GM08714 (cell line): ENCODE data around the gene IRF4.

Experiments used
- H3K4me3 ChIP-seq: fragments of 200-500 bp; sonication (Bioruptor generic); 2 replicates; pipeline ENCODE4 v1.5.1; 2014; ENCODE audit warnings: mild to moderate bottlenecking, low read length, inconsistent platforms
- ZNF274 ChIP-seq: IDR thresholded peaks from 2 replicates; pipeline ENCODE4 v1.6.1; 2012; ENCODE audit warnings: mild to moderate bottlenecking, low read depth, low read length

Gene IRF4

DNA sequence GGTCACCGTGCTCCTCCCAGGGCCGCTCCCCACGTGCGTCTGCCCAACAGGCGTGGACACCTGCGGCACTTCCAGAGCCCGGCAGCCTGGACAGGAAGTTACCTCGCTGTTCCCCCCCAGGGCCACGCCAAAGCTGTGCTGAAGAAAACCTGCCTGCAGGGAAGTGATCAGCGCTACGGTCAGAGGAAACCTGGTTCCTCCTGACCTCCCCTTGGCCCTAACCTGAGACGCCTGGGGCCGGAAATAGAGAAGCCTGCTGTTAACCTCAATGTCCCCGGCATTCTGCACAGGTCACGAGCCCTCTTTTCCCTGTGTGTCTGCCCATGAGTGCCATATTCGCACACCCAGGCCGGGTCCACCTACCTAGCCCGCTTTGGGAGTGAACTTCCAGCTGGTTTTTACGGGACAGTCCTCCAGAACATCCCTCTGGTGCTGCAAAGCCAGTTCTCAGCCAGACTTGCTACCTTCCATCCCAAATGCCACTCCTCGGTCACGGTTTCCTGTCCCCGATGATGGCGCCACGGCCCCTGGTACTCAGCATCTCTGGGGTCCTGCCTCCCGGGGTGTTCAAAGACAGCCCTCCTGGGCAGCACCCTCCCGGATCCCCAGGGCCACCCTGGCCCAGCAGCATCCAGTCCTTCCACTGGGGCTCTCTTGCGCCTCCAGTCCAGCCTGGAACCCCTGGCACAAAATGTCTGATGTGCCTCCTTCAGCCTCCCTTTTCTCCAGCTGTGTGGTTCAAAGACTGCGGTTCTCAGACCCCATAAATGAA lies 12.0 kb upstream of the IRF4 start:
- TF ChIP-seq ZNF274, result no peak
- no peak overlapping the region for H3K4me3 ChIP-seq

DNA sequence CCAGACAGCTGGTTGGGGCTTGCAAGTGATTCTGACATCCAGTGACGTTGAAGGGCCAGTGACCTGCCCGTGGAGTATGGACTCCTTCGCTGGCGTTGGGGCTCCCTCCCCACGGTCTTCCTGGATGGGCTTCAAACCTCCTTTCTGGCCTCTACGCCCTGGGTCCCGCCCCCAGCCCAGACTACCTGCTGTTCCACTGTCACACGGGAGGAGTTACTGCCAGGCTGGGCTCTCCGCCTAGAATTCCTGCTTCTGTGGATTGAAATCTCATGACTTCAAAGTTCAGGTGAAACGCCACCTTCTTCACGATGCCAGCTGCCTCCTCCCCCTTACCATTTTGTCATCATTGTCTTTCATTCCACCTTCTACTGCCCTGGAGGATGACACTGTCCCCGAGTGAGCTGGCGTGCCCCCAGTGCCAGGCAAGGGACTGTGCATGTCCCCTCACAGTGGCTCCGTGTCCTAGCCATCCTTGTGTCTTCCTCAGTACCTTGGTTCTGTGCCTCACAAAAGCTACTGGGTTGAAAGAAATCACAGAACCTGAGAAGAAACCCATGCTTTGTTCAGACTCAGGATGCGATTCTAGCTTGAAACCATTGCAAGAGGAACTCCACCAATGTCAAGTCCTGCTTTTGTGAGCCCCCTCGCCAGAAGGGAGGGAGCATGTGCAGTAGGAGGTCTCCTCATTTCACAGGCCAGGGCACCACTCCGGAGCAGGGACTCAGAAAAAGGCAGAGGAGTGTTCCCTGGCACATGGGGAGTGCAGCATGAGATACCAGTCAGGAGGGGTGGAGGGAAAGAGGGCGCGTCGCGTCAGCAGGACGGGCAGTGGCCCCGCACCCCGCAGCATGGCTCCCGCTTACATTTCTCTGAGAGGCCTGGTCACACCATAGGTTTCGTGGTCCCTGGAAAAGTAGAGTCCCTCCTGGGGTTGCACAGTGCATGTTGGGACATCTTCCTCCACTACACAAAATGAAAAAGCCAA lies 11.0 kb upstream of the IRF4 start:
- H3K4me3 ChIP-seq, result no peak overlapping the region
- TF ChIP-seq ZNF274, result no peak

DNA sequence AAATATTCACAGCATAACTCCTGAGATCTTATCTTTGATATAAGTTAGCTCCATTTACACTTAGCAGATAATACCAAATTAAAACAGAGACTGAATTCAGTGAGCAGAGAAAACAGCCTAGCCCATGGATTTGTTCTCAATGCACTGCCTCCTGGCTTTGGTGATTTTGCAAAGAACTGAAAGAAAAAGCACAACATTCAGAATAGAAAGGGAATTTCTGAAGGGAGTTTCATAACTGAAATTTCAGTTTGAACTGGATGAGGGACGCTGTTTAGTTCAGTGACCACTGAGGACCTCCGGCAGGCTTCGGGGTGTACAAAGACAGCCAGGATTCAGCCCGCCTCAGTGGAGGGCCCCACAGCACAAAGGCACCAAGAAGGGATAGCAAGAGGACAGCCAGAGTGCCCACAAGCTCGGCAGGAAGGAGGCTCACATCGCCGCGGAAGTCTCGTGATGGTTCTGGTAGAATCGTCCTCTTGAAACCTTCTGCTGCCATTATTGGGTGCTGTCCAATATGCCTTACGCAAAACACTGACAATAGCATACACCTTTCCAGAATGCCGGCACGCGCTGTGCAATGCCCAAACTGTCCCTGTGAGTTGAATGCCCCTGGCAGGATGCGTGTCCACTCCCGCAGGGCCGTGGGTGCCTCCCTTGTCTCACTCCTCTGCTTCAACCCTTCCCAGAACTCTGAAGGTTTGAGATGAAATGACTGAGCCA lies 9.7 kb upstream of the IRF4 start:
- H3K4me3 ChIP-seq, result no peak overlapping the region
- no peak for TF ChIP-seq ZNF274

DNA sequence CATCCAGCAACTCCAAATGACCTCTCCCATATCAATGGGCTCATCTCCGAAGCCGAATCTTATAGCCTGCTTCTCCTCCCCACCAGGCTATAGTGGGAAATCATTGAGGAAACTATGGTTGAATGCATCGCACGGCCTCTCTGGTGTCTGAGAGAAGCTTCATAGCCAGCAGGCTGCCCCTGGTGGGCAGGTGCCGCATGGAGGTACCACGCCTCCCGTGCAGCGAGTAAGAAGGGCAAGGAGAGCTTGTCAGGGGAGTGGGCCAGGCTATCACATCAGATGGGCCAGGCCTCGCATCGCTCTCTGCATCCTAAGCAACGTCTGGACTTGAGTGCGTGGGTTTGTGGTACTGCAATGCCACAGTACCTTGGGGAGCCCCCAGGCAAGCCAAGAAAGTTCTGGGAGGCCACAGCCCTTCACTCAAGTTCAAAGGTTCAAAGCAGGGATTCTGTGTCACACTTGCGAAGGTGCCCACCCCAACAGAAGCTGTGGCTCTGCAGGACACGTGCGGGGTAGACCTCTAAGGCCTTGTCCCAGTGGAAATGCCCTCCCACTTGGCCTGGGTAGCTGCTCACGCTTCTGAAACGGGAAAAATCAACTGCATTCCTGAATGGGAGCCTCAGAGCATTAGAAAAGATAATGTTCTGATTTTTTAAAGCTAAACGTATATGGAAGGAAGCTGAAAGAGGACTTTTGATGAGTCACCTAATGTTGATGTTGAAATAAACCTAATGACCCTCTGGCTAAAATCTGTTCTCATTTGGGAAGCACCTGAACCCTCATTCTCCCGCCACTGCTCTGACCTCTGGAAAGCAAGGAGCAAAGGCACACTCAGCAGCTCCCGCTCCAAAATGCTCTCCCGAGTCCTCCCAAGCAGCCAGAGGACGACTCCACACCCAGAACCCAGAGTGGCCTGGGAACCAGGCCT lies 8.4 kb upstream of the IRF4 start:
- no peak overlapping the region for H3K4me3 ChIP-seq
- no peak for TF ChIP-seq ZNF274

DNA sequence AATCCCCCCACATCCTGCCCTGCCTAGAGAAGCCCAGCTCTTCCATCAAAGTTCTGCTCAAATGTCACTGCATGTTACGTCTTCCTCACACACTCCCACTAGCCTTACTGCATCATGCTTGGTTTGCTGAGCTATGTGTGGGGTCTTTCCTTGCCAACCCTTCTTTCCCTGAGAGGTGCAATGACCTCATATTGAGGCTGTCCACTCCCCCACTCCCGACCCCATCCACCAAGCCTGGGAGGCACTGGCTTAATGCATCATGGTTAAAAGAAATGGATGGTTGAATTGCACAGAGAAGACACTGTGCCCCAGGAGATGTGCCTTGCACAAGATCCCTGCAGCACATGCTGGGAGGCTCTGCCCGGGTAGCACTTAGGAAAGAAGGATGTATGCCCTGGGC lies 7.7 kb upstream of the IRF4 start:
- no peak for TF ChIP-seq ZNF274
- H3K4me3 ChIP-seq, result no peak overlapping the region

DNA sequence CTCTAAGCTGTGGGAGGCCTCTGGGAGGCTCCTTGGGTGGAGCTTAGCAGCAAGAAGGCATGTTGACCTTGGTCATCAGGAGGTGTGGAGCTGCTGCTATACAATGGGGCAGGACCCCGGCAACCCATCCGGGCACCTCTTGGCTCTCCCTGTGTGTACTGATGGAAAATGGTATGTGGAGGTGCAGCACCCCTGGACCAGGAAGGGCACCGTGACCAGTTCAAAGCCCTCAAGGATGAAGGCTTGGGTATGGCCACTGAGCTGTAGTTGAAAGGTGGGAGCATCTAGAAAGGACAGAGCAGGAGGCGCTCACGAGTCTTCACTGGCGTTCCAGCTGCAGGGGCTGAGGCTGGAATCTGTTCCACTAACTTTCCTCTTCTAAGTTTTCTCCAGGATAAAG lies 6.7 kb upstream of the IRF4 start:
- no peak overlapping the region for H3K4me3 ChIP-seq
- no peak for TF ChIP-seq ZNF274

DNA sequence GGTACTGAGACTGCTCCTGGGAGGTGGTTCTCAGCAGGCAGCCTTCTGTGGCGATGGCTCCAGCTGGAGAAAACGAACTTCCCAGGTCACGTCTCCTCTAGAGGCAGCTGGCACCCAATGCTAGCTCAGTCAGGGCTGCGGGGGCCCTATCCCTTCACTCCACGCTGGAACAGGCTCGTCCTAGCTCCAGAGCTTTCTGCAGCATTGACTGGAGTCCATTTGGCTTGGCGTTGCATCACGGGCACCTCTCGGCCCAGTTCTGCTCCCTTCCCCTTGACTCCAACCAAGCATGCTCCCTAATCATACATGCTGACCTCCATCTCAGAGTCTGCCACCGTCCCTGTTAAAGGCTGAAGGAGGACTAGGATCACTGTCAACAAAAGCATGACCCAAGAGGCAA lies 5.9 kb upstream of the IRF4 start:
- no peak for TF ChIP-seq ZNF274
- H3K4me3 ChIP-seq, result no peak overlapping the region

DNA sequence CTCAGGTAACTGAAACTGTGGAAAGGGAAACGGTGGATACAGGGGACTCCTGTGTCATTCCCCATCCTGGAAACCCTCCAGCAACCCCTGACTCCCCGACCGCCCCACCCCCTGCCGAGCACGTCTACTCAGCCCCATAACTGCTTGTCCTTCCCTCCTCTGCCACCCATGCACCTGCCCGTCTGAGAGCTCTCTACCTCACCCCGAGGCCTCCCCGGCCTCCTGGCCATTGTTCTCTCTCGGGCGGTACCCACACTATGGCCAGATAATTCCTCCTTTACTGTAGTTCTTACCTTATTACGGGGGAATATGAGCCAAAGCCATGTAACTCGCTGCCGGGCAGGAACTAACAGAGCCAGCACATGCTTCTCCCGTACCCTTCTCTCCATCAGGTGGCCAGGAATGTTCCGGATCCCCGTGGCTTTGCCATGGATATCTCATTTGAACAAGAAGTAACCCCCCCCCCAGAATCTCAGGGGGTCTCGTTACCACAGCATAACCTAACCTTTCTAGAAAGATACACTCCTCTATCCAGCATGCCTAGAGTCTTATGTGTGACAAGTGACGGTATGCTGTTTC lies 4.8 kb upstream of the IRF4 start:
- no peak overlapping the region for H3K4me3 ChIP-seq
- no peak for TF ChIP-seq ZNF274

DNA sequence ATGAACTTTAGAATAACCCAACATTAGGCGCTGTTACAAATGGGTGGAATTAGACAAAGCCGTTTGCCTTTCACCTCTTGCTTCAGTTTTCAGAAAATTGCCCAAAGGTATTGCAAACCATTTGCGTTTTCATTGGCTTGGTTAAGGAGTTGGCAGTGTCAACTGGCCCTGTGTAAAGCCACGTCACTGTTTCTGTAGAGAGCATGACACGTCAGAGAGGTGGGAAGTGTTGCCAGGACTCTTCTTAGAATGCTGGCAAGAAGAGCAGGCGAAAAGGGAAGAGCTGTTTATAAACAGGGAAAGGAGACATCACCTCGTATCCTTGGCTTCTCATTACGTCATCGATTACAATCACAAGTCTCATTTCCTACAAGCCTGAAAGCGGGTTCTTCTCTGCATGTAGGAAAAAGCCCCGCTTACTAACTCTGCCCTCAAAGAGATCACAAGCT lies 4.2 kb upstream of the IRF4 start:
- TF ChIP-seq ZNF274, result no peak
- H3K4me3 ChIP-seq, result no peak overlapping the region

DNA sequence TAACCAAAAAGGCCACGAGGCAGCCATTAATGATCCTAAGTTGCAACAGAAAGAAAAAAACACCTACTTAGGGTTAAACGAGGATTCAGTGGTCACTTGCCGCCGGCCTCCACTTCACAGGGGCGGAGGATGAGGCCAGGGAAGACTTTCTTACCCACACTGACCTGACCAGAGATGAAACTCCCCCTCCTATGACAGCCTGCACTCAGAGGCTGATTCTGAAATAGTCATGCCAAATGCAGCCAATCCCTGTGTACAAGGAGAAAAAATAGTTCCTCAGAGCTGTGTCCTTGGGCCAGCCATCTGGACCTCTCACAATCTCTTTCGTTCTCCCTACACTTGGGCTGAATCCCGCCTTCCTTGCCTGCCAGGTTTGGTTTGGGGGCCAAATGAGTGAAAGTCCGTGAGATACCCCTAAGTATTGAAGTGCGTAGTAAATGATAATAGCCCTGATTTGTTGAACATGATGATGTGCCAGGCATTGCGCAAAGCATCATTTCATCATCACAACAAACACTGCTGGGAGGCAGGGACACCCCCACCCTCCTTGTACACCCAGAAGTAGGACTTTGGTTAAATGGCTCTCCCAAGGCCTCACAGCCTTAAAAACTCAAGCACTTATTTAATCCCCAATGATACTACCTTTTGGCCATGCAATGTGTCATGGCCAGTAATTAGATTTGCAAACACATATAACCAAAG lies 3.2 kb upstream of the IRF4 start:
- TF ChIP-seq ZNF274, result no peak
- H3K4me3 ChIP-seq, result no peak overlapping the region

DNA sequence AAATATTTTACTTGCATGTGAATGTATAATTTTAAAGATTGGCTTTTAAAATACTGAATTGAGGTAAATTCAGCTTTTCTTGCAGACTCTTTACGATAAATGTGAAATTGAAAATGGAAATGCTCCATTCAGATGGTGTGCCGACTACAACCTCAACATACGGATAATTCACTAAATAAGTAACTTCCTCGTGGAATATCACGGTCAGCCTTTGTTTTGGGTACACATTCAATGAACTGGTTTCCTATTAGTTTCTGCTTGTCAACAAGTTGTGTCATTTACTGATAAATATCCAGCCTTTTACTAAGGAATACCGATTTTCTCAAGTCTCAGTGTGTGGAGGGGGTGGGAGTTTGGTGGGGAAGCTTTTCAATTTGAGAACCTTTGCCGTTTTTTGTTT lies 2.4 kb upstream of the IRF4 start:
- H3K4me3 ChIP-seq, result peak overlapping the region; percentile 30; the same call in 1 of the 2 replicates
- no peak for TF ChIP-seq ZNF274

DNA sequence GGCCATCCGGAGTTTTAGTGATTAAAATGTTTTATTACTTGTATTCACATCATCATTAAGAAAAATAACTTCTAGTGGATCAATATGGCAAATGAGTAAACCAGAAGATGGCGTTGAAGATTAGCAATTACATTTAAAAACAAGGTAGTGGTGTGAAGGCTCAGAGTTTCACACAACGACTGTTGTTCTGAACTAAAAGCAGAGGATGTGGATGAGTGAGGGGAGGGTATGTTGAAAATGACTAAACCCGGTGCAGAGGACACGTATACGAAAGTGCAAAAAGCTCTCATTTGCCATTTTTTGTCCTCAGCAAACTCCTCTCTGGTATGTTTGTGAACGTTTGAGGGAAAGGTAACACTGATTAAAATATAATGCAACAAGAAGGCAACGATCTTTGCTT lies 1.9 kb upstream of the IRF4 start:
- H3K4me3 ChIP-seq, result peak overlapping the region; percentile 30
- no peak for TF ChIP-seq ZNF274

DNA sequence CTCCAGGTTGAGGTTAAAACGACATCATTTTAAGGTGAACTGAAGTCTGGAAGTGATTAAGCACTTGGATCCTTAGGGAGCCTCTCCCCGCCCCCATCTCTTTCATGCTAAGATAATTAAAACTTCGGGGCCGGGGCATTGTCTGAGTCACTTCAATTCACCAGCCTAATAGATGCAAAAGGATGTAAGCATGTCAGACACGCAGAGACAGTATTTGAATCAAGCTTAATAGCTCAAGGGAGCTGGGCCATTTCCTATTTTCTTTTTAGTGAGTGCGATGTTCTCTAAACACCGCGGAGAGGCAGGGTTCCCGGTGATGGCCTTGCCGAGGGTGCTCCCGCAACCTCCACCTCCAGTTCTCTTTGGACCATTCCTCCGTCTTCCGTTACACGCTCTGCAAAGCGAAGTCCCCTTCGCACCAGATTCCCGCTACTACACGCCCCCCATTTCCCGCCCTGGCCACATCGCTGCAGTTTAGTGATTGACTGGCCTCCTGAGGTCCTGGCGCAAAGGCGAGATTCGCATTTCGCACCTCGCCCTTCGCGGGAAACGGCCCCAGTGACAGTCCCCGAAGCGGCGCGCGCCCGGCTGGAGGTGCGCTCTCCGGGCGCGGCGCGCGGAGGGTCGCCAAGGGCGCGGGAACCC lies 516 bp upstream of the IRF4 start:
- TF ChIP-seq ZNF274, result no peak
- peak overlapping the region; percentile 58; the same call in 1 of the 2 replicates for H3K4me3 ChIP-seq
